Activated naive CD4-positive, alpha-beta T cell treated with anti-CD3 and anti-CD28 coated beads for 36 hours (primary cell): ENCODE data around the gene TCF7. TPM values are rescaled to one million over a fixed set of nuclear protein-coding genes. Genes with fewer than 3 reads are reported as not detected.

Source experiments
- CTCF ChIA-PET: fragments of 350-600 bp; sonication (Branson Sonifier 250); formaldehyde crosslinking; loops from one replicate; lab custom pipeline; 2021; ENCODE audit warnings: antibody characterized with exemption; lab: Charles Lee
- DNase-seq: peaks from one replicate; pipeline ENCODE4 v3.0.0-alpha.2; 2020
- H3K27ac Mint-ChIP-seq: one replicate; pipeline ENCODE4 v1.8.0; 2021; ENCODE audit warnings: mild to moderate bottlenecking, mixed read lengths
- H3K27me3 Mint-ChIP-seq: one replicate; pipeline ENCODE4 v1.8.0; 2021; ENCODE audit warnings: low read depth, mixed read lengths
- H3K36me3 Mint-ChIP-seq: one replicate; pipeline ENCODE4 v1.8.0; 2021; ENCODE audit warnings: low read depth, mixed read lengths
- H3K4me1 Mint-ChIP-seq: one replicate; pipeline ENCODE4 v1.8.0; 2021; ENCODE audit warnings: low read depth, mixed read lengths
- H3K4me3 Mint-ChIP-seq: one replicate; pipeline ENCODE4 v1.8.0; 2021; ENCODE audit warnings: mild to moderate bottlenecking, moderate library complexity, mixed read lengths
- H3K9me3 Mint-ChIP-seq: one replicate; pipeline ENCODE4 v1.8.0; 2021; ENCODE audit warnings: mixed read lengths
- intact Hi-C: fragments of 100-400 bp; cut with micrococcal nuclease; formaldehyde crosslinking; loops from one replicate; pipeline ENCODE4 v1.15.1; 2023
- total RNA-seq, 2 experiments: library from RNA; stranded (reverse); gene quantifications; one replicate each; pipeline ENCODE4 v1.2.3, GENCODE V29; 2021

Gene TCF7
- total RNA-seq, 2 experiments from 2014 or later: 87.9 to 92.3 TPM

- Mint-ChIP-seq H3K9me3 (no peaks in the 10 kb centered on the region), H3K4me1 (peaks cover 81% of the 10 kb centered on the region), H3K36me3 (peaks cover 3% of the 10 kb centered on the region), H3K27ac (peak overlapping the region; percentile 9), H3K27me3 (no peaks in the 10 kb centered on the region), H3K4me3 (no peak overlapping the region)
- peak; percentile 6 for DNase-seq
- CTCF ChIA-PET: interaction anchor here (0.6 to 3.9 kb wide), 11 partner anchors 10 to 59 kb away, joined by 3 to 17 read pairs (median 4); no protein-coding TSS in a partner anchor
- intact Hi-C loops: no loop called here
Measured at GRCh38 chr5:134082264-134082992, 32.1 kb upstream of the TCF7 start.

- CTCF ChIA-PET: interaction anchor here (1.1 to 8.5 kb wide), 7 partner anchors 11 to 43 kb away, joined by 3 to 61 read pairs (median 6); no protein-coding TSS in a partner anchor
- H3K27ac Mint-ChIP-seq: no peak overlapping the region
- intact Hi-C loops: no loop called here
- H3K27me3 Mint-ChIP-seq: no peaks in the 10 kb centered on the region
- H3K9me3 Mint-ChIP-seq: no peaks in the 10 kb centered on the region
- peaks cover 3% of the 10 kb centered on the region for H3K36me3 Mint-ChIP-seq
- H3K4me3 Mint-ChIP-seq: no peak overlapping the region
- peaks cover 79% of the 10 kb centered on the region for H3K4me1 Mint-ChIP-seq
- peak; percentile 8 for DNase-seq
Measured at GRCh38 chr5:134083517-134083916, 31.0 kb upstream of the TCF7 start.

DNA sequence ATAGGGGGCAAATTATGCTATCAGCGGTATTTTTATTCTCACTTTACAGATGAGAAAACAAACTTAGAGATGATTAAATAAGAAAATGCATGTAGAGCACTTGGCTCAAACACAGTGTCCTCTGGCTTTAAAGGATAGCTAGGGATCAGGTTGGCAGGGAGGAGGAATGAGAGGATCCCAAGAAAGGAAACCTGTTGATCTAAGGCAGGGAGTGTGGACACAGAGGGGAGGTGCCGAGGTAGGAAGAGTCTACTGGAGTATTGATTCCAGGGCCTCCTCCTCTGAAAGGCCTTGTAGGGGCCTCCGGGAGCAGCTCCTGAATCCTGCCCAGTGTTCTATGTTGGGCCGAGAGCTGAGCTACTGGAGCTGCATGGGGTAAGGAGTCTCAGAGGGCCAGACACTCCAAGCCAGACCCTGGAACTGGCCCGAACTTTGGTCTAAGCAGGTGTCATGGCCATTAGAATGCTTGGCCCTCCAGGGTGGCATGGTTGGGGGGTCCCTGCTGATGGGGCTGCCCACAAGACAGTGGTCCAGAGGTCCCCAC, 30.4 kb upstream of the TCF7 start:
- CTCF ChIA-PET: interaction anchor here (1.1 to 8.5 kb wide), 8 partner anchors 12 to 56 kb away, joined by 3 to 61 read pairs (median 6); no protein-coding TSS in a partner anchor
- Mint-ChIP-seq H3K4me1 (peaks cover 79% of the 10 kb centered on the region), H3K36me3 (peaks cover 3% of the 10 kb centered on the region), H3K9me3 (no peaks in the 10 kb centered on the region), H3K27ac (no peak overlapping the region), H3K4me3 (no peak overlapping the region), H3K27me3 (no peaks in the 10 kb centered on the region)
- intact Hi-C loops: no loop called here
- peak; percentile 7 for DNase-seq

DNA sequence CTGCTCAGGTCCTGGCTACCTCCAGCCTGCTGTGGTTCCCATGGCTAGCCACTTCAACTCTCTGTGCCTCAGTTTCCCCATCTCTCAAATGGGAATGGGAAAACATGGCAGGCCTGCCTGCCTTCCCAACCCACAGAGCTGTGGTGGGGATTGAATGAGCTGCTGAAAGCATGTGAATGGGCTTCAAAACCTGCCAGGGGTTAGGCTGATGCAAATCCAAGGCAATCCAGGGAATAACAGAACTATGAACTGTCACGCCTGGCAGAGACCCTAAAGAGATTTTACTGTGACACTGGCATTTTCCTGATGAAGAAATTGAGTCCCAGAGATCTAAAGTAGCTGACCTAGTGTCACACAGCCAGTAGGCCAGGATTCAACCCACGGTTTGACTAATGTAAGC, 29.9 kb upstream of the TCF7 start:
- DNase-seq: peak; percentile 6
- H3K9me3 Mint-ChIP-seq: no peaks in the 10 kb centered on the region
- no peak overlapping the region for H3K27ac Mint-ChIP-seq
- peaks cover 79% of the 10 kb centered on the region for H3K4me1 Mint-ChIP-seq
- H3K4me3 Mint-ChIP-seq: no peak overlapping the region
- H3K27me3 Mint-ChIP-seq: no peaks in the 10 kb centered on the region
- CTCF ChIA-PET: interaction anchor here (1.3 to 8.5 kb wide), 7 partner anchors 12 to 56 kb away, joined by 3 to 61 read pairs (median 14); no protein-coding TSS in a partner anchor
- H3K36me3 Mint-ChIP-seq: peaks cover 3% of the 10 kb centered on the region
- intact Hi-C loops: no loop called here

DNA sequence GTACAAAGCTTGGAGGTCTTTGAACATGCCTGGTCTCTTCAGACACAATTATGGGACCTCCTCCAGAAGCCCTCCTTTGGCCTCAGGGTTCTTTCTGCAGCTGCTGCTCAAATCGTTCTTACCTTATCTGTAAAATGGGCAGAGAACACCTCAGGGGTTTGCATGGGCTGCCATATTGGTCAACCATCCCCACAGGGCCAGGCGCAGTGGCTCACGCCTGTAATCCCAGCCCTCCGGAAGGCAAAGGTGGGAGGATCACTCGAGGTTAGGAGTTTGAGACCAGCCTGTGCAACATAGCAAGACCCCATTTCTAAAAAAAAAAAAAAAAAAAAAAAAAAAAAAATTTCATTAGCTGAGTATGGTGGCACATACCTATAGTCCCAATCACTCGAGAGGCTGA, 29.1 kb upstream of the TCF7 start:
- no peaks in the 10 kb centered on the region for H3K27me3 Mint-ChIP-seq
- H3K27ac Mint-ChIP-seq: no peak overlapping the region
- CTCF ChIA-PET: interaction anchor here (0.9 to 8.5 kb wide), 4 partner anchors 15 to 45 kb away, joined by 3 to 61 read pairs (median 12); no protein-coding TSS in a partner anchor
- peaks cover 3% of the 10 kb centered on the region for H3K36me3 Mint-ChIP-seq
- intact Hi-C loops: no loop called here
- peak; percentile 3 for DNase-seq
- no peaks in the 10 kb centered on the region for H3K9me3 Mint-ChIP-seq
- H3K4me3 Mint-ChIP-seq: no peak overlapping the region
- peaks cover 79% of the 10 kb centered on the region for H3K4me1 Mint-ChIP-seq

DNA sequence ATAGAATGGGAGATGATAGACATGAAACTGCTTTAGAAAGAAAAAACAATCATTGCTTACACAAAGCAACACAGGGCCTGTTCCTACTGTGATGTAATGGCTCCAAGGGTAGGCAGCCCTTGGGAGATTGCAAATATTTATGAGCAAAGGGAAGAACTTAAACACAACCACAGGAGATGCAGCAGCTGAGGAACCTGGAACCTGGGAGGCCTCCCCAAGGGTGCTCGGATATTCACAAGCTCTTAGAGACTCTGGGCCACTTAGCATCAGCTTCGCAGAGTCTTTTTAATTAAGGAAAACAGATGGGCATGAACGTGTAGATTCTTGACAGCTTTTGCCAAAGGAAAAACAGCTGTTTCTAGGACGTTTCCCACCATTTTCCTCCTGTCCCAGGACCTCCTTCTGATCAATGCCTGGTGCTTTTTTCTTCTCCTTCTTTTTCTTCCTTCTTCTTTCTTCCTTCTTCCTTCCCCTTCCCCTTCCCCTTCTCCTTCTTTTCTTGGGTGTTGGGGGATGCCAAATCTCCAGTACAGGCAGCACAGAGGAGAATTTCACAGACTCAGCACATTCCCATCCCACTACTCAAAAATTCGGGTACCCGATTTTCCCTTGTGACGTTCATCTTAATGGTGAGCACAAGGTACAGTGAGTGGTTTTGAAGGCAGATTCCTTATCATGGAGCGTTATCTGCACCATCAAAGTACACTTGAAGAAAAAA, 28.1 kb upstream of the TCF7 start:
- Mint-ChIP-seq H3K36me3 (peaks cover 3% of the 10 kb centered on the region), H3K4me1 (peaks cover 82% of the 10 kb centered on the region), H3K27me3 (no peaks in the 10 kb centered on the region), H3K27ac (peak overlapping the region; percentile 86), H3K9me3 (no peaks in the 10 kb centered on the region), H3K4me3 (peak overlapping the region; percentile 59)
- CTCF ChIA-PET: interaction anchor here (0.7 to 8.5 kb wide), 7 partner anchors 10 to 49 kb away, joined by 3 to 61 read pairs (median 4); no protein-coding TSS in a partner anchor
- DNase-seq: no peak
- intact Hi-C loops: no loop called here

DNA sequence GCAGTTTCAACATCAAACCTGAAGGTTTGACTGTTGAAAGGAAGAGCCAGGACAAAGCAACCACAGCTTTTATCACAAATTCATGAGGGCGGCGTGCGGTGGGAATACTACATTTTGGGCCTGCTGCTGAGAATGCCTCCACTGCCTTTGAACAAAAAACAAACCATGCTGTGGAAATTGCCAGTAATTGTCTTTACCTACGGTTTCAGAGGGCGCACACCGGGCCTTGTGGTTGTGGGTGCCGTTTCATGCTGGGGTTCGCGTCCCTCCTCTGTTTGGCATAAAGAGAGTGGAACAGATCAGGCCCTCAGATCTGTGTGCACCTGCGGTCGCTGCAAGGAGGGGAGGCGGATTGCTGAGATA, 27.6 kb upstream of the TCF7 start:
- peak; percentile 85 for DNase-seq
- peak overlapping the region; percentile 86 for H3K27ac Mint-ChIP-seq
- H3K9me3 Mint-ChIP-seq: no peaks in the 10 kb centered on the region
- H3K36me3 Mint-ChIP-seq: peaks cover 3% of the 10 kb centered on the region
- CTCF ChIA-PET: interaction anchor here (0.9 to 8.5 kb wide), 5 partner anchors 9 to 48 kb away, joined by 3 to 61 read pairs (median 4); no protein-coding TSS in a partner anchor
- intact Hi-C loops: loop anchor here (1.0 kb wide), 5 partner anchors 8 to 45 kb away; no protein-coding TSS in a partner anchor
- H3K4me3 Mint-ChIP-seq: peak overlapping the region; percentile 59
- H3K4me1 Mint-ChIP-seq: peaks cover 82% of the 10 kb centered on the region
- H3K27me3 Mint-ChIP-seq: no peaks in the 10 kb centered on the region

GRCh38 chr5:134088291-134088690, 26.2 kb upstream of the TCF7 start:
- intact Hi-C loops: no loop called here
- DNase-seq: no peak
- Mint-ChIP-seq H3K4me3 (no peak overlapping the region), H3K27me3 (no peaks in the 10 kb centered on the region), H3K27ac (peak overlapping the region; percentile 44), H3K9me3 (no peaks in the 10 kb centered on the region), H3K4me1 (peaks cover 83% of the 10 kb centered on the region), H3K36me3 (peaks cover 3% of the 10 kb centered on the region)
- CTCF ChIA-PET: interaction anchor here (0.7 to 8.5 kb wide), 8 partner anchors 10 to 48 kb away, joined by 3 to 61 read pairs (median 3); no protein-coding TSS in a partner anchor

DNA sequence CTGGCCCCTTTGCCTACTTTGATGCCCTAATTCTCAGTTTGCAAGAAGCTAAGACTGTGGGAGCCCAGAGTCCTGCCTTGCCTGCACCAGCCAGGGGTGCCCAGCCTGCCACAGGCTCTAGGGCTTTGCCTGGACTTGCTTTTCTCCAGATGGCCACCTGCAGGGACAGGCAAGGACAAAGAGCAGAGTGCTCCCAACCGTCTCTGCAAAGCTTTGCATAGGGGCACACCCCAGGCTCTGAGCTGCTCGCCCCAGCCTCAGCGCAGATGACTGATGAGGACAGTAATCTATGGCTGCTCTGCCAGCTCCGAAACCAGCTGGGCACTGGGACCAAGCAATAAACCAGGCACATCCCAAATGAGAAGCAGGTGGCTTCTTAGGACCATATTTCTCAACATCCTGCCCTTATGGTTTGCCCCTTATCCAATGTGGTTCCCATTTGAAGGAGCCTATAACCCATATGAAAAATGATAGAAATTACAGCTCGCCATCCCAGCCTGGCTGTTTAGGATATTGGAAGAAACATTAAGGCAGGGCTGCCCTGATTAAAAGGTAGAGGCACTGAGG, 25.4 kb upstream of the TCF7 start:
- H3K27me3 Mint-ChIP-seq: no peaks in the 10 kb centered on the region
- peaks cover 3% of the 10 kb centered on the region for H3K36me3 Mint-ChIP-seq
- H3K9me3 Mint-ChIP-seq: no peaks in the 10 kb centered on the region
- intact Hi-C loops: no loop called here
- CTCF ChIA-PET: interaction anchor here (0.7 to 8.5 kb wide), 11 partner anchors 10 to 50 kb away, joined by 3 to 61 read pairs (median 3); no protein-coding TSS in a partner anchor
- H3K4me1 Mint-ChIP-seq: peaks cover 83% of the 10 kb centered on the region
- DNase-seq: no peak
- H3K4me3 Mint-ChIP-seq: no peak overlapping the region
- no peak overlapping the region for H3K27ac Mint-ChIP-seq

- Mint-ChIP-seq H3K36me3 (peaks cover 3% of the 10 kb centered on the region), H3K27ac (peak overlapping the region; percentile 54), H3K9me3 (no peaks in the 10 kb centered on the region), H3K4me3 (no peak overlapping the region), H3K27me3 (no peaks in the 10 kb centered on the region), H3K4me1 (peaks cover 86% of the 10 kb centered on the region)
- CTCF ChIA-PET: interaction anchor here (1.3 to 8.5 kb wide), 6 partner anchors 10 to 50 kb away, joined by 4 to 61 read pairs (median 14); no protein-coding TSS in a partner anchor
- intact Hi-C loops: no loop called here
- peak; percentile 61 for DNase-seq
Measured at GRCh38 chr5:134090522-134090921, 24.0 kb upstream of the TCF7 start.

GRCh38 chr5:134091626-134092121, 22.8 kb upstream of the TCF7 start:
- Mint-ChIP-seq H3K36me3 (peaks cover 1% of the 10 kb centered on the region), H3K27ac (no peak overlapping the region), H3K9me3 (no peaks in the 10 kb centered on the region), H3K4me1 (peaks cover 88% of the 10 kb centered on the region), H3K27me3 (no peaks in the 10 kb centered on the region), H3K4me3 (no peak overlapping the region)
- intact Hi-C loops: loop anchor here (1.0 kb wide), 1 partner anchor 9 kb away; no protein-coding TSS in a partner anchor
- CTCF ChIA-PET: interaction anchor here (1.2 to 8.5 kb wide), 5 partner anchors 9 to 51 kb away, joined by 3 to 61 read pairs (median 6); no protein-coding TSS in a partner anchor
- DNase-seq: peak; percentile 11
